CD4-positive, alpha-beta T cell treated with Interleukin-10 for 1 hour (primary cell): ENCODE data around the gene PRDM8.
"Not testable (repeated sequence)": the region's sequence is repeated elsewhere in the genome, so short reads cannot be mapped to it uniquely, and the experiment has no call there.

Source experiments
- DNase-seq: peaks from one replicate; pipeline ENCODE4 v3.0.0-alpha.2; 2020

The PRDM8 gene

DNA sequence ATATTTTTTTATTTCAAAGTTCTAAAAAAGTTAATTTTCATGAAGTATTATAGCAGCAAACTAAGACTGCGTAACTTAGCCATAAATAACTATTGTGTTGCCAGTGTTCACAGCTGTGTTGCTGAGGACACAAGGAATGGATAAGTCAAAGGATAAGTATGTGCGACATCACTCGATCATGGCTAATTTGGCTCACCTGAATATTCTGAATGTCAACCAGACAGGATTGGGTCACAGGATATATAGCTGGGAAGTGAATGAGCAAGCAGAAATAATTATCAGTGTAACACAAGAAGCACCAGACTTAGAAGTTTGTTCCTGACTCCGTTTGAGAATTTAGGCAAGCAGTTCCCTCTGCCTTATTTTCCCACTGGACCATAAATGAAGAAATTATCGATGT is 33.9 kb downstream of the PRDM8 start:
- DNase-seq, result no peak

GRCh38 chr4:80232707-80233370 is 35.5 kb downstream of the PRDM8 start:
- DNase-seq, result no peak

- no peak for DNase-seq
These were observed 36.1 kb downstream of the PRDM8 start for GRCh38 chr4:80233390-80233789.

- DNase-seq, result no peak
These were observed 38.1 kb downstream of the PRDM8 start for GRCh38 chr4:80235451-80235850.

DNA sequence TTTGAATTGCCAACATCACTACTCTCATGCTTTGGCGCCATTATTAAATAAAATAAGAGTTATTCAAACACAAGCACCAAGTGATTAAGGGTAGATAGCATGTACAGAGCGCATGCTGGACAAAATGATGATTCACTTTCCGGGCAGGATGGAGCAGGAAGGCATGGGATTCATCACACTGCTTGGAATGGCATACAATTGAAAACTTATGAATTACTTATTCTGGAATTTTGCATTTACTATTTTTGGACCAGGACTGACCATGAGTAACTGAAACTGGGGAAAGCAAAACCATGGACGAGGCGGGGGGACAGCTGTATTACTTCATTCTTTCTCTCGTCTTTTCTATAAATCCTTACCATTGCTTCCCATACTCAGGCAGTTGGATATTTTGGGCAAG is 40.7 kb downstream of the PRDM8 start:
- DNase-seq, result no peak

GRCh38 chr4:80239480-80240150 is 42.3 kb downstream of the PRDM8 start:
- no peak for DNase-seq

- no peak for DNase-seq
These were observed 43.7 kb downstream of the PRDM8 start for GRCh38 chr4:80240976-80241375.

- no peak for DNase-seq
These were observed 46.1 kb downstream of the PRDM8 start for GRCh38 chr4:80243274-80244018.

GRCh38 chr4:80247484-80247883 is 50.2 kb downstream of the PRDM8 start:
- DNase-seq, result not testable (repeated sequence)

DNA sequence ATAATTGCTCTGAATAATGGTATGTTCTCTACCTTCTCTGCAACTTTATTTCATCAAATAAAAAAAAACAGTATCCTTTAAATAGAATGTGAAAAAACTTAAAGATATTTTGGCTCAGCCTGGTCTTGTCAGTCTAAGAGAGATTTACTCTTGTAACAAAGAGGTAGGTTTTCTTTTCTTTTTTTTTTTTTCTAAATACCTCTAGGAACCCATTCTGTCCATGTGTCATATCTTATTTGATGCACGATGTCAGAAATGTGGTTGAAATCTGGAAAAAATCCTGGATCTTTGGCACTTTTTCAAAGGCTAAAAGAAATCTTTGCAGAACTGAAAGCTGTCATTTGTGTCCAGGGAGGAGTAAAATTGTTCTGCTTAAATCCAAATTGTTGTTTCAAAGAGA is 51.8 kb downstream of the PRDM8 start:
- no peak for DNase-seq

- no peak for DNase-seq
These were observed 55.1 kb downstream of the PRDM8 start for GRCh38 chr4:80252427-80252826.

DNA sequence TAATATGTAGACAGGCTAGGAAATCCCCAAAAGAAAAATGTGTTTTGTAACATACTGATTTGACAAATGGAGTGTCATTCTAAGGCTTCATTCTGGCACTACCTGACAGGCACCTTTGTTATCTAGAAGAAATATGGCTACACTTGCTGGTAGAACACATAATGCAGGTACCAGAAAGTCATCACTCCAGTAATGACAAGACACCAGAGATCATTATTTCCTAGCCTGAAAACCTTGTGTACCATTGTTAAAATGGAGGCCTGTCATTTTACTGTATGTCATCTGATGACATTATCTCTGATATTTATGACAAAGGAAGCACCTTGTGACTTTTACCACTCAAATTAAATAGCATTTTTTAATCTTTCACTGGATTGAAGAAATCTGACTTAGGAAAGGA is 55.6 kb downstream of the PRDM8 start:
- DNase-seq, result no peak

DNA sequence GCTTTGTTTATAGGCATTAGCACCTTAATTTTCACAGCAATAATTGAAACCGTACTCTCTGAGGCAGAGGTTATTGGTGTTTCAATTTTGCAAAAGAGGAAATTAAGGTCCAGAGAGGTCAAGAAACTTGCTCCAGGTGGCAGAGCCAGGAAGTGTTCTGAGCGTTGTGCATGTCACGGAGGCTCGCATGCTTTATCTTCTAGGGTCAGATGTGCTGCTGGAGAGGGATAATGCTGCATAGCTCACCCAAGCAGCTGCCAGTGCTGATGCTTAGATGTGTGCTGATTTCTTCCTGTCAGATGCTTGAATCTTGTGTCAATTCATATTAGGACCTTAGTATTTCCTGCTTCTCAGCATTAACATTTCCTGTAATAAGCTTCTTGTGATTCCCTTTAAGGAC is 56.2 kb downstream of the PRDM8 start:
- no peak for DNase-seq
